ENCODE results near the gene CAMK2D. TPM values are rescaled to one million over a fixed set of nuclear protein-coding genes. Genes with fewer than 3 reads are reported as not detected.
"Not testable (repeated sequence)": the region's sequence is repeated elsewhere in the genome, so short reads cannot be mapped to it uniquely, and the experiment has no call there.

Gene CAMK2D
- total RNA-seq, 1 experiment from 2014 or later = 15.4 TPM

- no peak overlapping the region for H3K27ac ChIP-seq (ENCODE audit: low read length)
- no peak for ATAC-seq
- POLR2A ChIA-PET (ENCODE audit: unreplicated experiment) = no interaction called here
Measured at GRCh38 chr4:113806850-113807249, 45.3 kb upstream of the CAMK2D start.

GRCh38 chr4:113801882-113802281 is 40.3 kb upstream of the CAMK2D start:
- Histone ChIP-seq H3K27ac (ENCODE audit: low read length) (no peak overlapping the region), H3K79me2 (ENCODE audit: low read length) (no peaks in the 10 kb centered on the region), H3K36me3 (ENCODE audit: low read depth, low read length) (no peaks in the 10 kb centered on the region), H3K9ac (ENCODE audit: low read length) (no peak overlapping the region), H3K4me1 (ENCODE audit: insufficient read depth, low read length) (no peaks in the 10 kb centered on the region), H3K4me2 (ENCODE audit: low read length) (no peak overlapping the region), H3K9me3 (ENCODE audit: low read length) (0 out of 2 replicates have a peak, but pooled peaks cover 5% of the 10 kb centered on the region), H2AFZ (ENCODE audit: low read length) (no peak overlapping the region), H4K20me1 (ENCODE audit: low read length) (no peaks in the 10 kb centered on the region), H3K27me3 (ENCODE audit: low read length) (no peaks in the 10 kb centered on the region), H3K4me3 (ENCODE audit: low read length) (no peak overlapping the region), H3F3A (ENCODE audit: low read length, unreplicated experiment) (no peaks in the 10 kb centered on the region), H3K9me2 (replicated peaks; ENCODE audit: low read length) (no peaks in the 10 kb centered on the region)
- TF ChIP-seq, protein P1, sequence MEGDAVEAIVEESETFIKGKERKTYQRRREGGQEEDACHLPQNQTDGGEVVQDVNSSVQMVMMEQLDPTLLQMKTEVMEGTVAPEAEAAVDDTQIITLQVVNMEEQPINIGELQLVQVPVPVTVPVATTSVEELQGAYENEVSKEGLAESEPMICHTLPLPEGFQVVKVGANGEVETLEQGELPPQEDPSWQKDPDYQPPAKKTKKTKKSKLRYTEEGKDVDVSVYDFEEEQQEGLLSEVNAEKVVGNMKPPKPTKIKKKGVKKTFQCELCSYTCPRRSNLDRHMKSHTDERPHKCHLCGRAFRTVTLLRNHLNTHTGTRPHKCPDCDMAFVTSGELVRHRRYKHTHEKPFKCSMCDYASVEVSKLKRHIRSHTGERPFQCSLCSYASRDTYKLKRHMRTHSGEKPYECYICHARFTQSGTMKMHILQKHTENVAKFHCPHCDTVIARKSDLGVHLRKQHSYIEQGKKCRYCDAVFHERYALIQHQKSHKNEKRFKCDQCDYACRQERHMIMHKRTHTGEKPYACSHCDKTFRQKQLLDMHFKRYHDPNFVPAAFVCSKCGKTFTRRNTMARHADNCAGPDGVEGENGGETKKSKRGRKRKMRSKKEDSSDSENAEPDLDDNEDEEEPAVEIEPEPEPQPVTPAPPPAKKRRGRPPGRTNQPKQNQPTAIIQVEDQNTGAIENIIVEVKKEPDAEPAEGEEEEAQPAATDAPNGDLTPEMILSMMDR (conservative IDR thresholded peaks at IDR 0.05; ENCODE audit: low read depth, low read length) = no peak
- TF ChIP-seq EZH2phosphoT487 (IDR thresholded peaks at IDR 0.05; ENCODE audit: borderline replicate concordance, low read length) = no peak
- TF ChIP-seq EZH2 (IDR thresholded peaks at IDR 0.05; ENCODE audit: low read length, unreplicated experiment) = no peak
- CTCF ChIA-PET = no interaction called here
- POLR2A ChIA-PET (ENCODE audit: unreplicated experiment) = no interaction called here
- ATAC-seq = no peak
- BruUV-seq (replicated peaks) = no TSS peak
- no peak for DNase-seq
- intact Hi-C loops (cut with micrococcal nuclease) = no loop called here

More at GRCh38 chr4:113806850-113807249, 45.3 kb upstream of the CAMK2D start:
- intact Hi-C loops (cut with micrococcal nuclease) = no loop called here
- H3K4me3 ChIP-seq (ENCODE audit: low read length) = no peak overlapping the region
- H3K36me3 ChIP-seq (ENCODE audit: low read depth, low read length) = no peaks in the 10 kb centered on the region
- DNase-seq = no peak
- no peak for TF ChIP-seq EZH2phosphoT487 (IDR thresholded peaks at IDR 0.05; ENCODE audit: borderline replicate concordance, low read length)
- TF ChIP-seq, protein P1 (conservative IDR thresholded peaks at IDR 0.05; ENCODE audit: low read depth, low read length) = no peak
- TF ChIP-seq EZH2 (IDR thresholded peaks at IDR 0.05; ENCODE audit: low read length, unreplicated experiment) = no peak
- no peaks in the 10 kb centered on the region for H3K4me1 ChIP-seq (ENCODE audit: insufficient read depth, low read length)
- no peaks in the 10 kb centered on the region for H4K20me1 ChIP-seq (ENCODE audit: low read length)
- no peak overlapping the region for H3K4me2 ChIP-seq (ENCODE audit: low read length)
- H3K9me2 ChIP-seq (replicated peaks; ENCODE audit: low read length) = no peaks in the 10 kb centered on the region
- H3F3A ChIP-seq (ENCODE audit: low read length, unreplicated experiment) = no peaks in the 10 kb centered on the region
- H3K27me3 ChIP-seq (ENCODE audit: low read length) = no peaks in the 10 kb centered on the region
- CTCF ChIA-PET = no interaction called here
- H2AFZ ChIP-seq (ENCODE audit: low read length) = no peak overlapping the region
- no peaks in the 10 kb centered on the region for H3K79me2 ChIP-seq (ENCODE audit: low read length)
- no peak overlapping the region for H3K9ac ChIP-seq (ENCODE audit: low read length)
- H3K9me3 ChIP-seq (ENCODE audit: low read length) = 0 out of 2 replicates have a peak, but pooled peaks cover 5% of the 10 kb centered on the region
- no TSS peak for BruUV-seq (replicated peaks)

- H3K9ac ChIP-seq (ENCODE audit: low read length); H3K36me3 ChIP-seq (ENCODE audit: low read depth, low read length); ATAC-seq; H3K27ac ChIP-seq (ENCODE audit: low read length); DNase-seq; H3K4me3 ChIP-seq (ENCODE audit: low read length); POLR2A ChIA-PET (ENCODE audit: unreplicated experiment); H2AFZ ChIP-seq (ENCODE audit: low read length); CTCF ChIA-PET; H3K9me2 ChIP-seq (replicated peaks; ENCODE audit: low read length); H3K4me1 ChIP-seq (ENCODE audit: insufficient read depth, low read length); H3K27me3 ChIP-seq (ENCODE audit: low read length); H3K79me2 ChIP-seq (ENCODE audit: low read length); H3F3A ChIP-seq (ENCODE audit: low read length, unreplicated experiment); H3K9me3 ChIP-seq (ENCODE audit: low read length); BruUV-seq (replicated peaks); intact Hi-C loops (cut with micrococcal nuclease); H4K20me1 ChIP-seq (ENCODE audit: low read length); H3K4me2 ChIP-seq (ENCODE audit: low read length): not testable (repeated sequence)
Measured at GRCh38 chr4:113796381-113796780, 34.8 kb upstream of the CAMK2D start.
